SJCRH30 (cell line): ENCODE results near the gene ZCCHC2. TPM values are rescaled to one million over a fixed set of nuclear protein-coding genes. Genes with fewer than 3 reads are reported as not detected.

ENCODE experiments used
- DNase-seq, 2 experiments: peaks; one replicate each; pipeline ENCODE4 v3.0.0-alpha.2; 2015 to 2020
- H3K27ac ChIP-seq: fragments of 250-450 bp; sonication (Bioruptor Pico); 2 replicates; pipeline ENCODE4 v1.5.1; 2020; ENCODE audit warnings: mild to moderate bottlenecking, moderate library complexity
- H3K27me3 ChIP-seq: fragments of 250-450 bp; sonication (Bioruptor Pico); 2 replicates; pipeline ENCODE4 v1.5.1; 2020; ENCODE audit warnings: mild to moderate bottlenecking, moderate library complexity
- H3K36me3 ChIP-seq: fragments of 250-450 bp; sonication (Bioruptor Pico); 2 replicates; pipeline ENCODE4 v1.5.1; 2020; ENCODE audit warnings: mild to moderate bottlenecking, moderate library complexity
- H3K4me1 ChIP-seq: fragments of 250-450 bp; sonication (Bioruptor Pico); 2 replicates; pipeline ENCODE4 v1.5.1; 2020; ENCODE audit warnings: mild to moderate bottlenecking, moderate library complexity
- H3K4me3 ChIP-seq: fragments of 250-450 bp; sonication (Bioruptor Pico); 2 replicates; pipeline ENCODE4 v1.5.1; 2020; ENCODE audit warnings: mild to moderate bottlenecking, moderate library complexity
- H3K9me3 ChIP-seq: fragments of 250-450 bp; sonication (Bioruptor Pico); replicated peaks from 2 replicates; pipeline ENCODE4 v1.5.1; 2020; ENCODE audit warnings: mild to moderate bottlenecking, moderate library complexity
- total RNA-seq: library from RNA; depleted of rRNA; stranded (reverse); fragments of >200 nt; shearing (Covaris generic); gene quantifications from 2 replicates; pipeline ENCODE4 v1.2.3, GENCODE V29; 2014

ZCCHC2 gene
- total RNA-seq, 1 experiment from 2014 or later: 4.5 TPM

DNA sequence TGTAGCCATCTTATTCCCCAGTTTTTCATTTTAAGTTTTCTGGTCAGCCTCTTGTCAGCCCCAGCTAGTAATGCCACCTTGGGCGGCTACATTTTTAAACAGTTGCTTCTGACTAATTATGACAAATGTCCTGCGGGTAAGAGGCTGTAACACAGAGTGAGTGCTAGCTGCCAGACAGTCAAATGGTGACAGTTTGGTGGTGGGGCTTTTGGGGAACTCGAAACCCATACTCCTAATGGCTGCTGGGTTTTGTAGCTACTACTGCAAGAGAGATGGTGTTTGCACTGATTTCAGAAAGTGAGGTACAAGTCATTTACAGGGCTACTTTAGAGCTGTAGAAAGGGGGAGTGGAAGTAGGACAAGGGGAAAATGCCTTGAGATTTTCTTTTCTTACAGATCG lies 48.2 kb downstream of the ZCCHC2 start:
- Histone ChIP-seq H3K27ac (no peak overlapping the region), H3K4me3 (no peak overlapping the region), H3K27me3 (no peaks in the 10 kb centered on the region), H3K4me1 (no peaks in the 10 kb centered on the region), H3K9me3 (no peaks in the 10 kb centered on the region), H3K36me3 (no peaks in the 10 kb centered on the region)
- DNase-seq: no peak

DNA sequence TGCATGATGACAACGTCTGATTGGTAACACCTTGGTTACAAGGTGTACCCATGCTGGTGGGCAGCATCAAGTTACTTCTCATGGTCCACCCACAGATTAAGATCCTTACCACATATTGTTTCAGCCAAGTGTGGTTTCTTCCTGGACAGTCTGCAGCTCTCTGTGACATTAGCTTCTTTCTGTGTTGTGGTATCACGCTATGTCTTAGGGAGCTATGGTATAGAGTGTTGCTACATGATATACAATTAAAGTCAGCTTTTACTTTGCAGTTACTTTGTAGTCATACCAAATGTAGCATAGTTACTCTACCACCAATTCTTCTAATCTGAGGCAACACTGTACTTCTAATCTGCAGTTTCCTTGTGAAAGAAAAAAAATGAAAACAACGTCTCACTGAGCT lies 48.8 kb downstream of the ZCCHC2 start:
- no peaks in the 10 kb centered on the region for H3K4me1 ChIP-seq
- no peaks in the 10 kb centered on the region for H3K9me3 ChIP-seq
- no peak overlapping the region for H3K4me3 ChIP-seq
- H3K27ac ChIP-seq: no peak overlapping the region
- H3K27me3 ChIP-seq: no peaks in the 10 kb centered on the region
- no peak for DNase-seq
- H3K36me3 ChIP-seq: no peaks in the 10 kb centered on the region

GRCh38 chr18:62572456-62572855 lies 49.6 kb downstream of the ZCCHC2 start:
- no peak for DNase-seq
- no peak overlapping the region for H3K4me3 ChIP-seq
- H3K36me3 ChIP-seq: no peaks in the 10 kb centered on the region
- no peaks in the 10 kb centered on the region for H3K27me3 ChIP-seq
- no peak overlapping the region for H3K27ac ChIP-seq
- H3K9me3 ChIP-seq: no peaks in the 10 kb centered on the region
- H3K4me1 ChIP-seq: no peaks in the 10 kb centered on the region

GRCh38 chr18:62574776-62575175 lies 52.0 kb downstream of the ZCCHC2 start:
- H3K27ac ChIP-seq: no peak overlapping the region
- H3K9me3 ChIP-seq: no peaks in the 10 kb centered on the region
- no peak overlapping the region for H3K4me3 ChIP-seq
- no peak for DNase-seq
- H3K4me1 ChIP-seq: no peaks in the 10 kb centered on the region
- no peaks in the 10 kb centered on the region for H3K27me3 ChIP-seq
- H3K36me3 ChIP-seq: no peaks in the 10 kb centered on the region

- Histone ChIP-seq H3K9me3 (no peaks in the 10 kb centered on the region), H3K36me3 (no peaks in the 10 kb centered on the region), H3K27ac (no peak overlapping the region), H3K4me1 (no peaks in the 10 kb centered on the region), H3K4me3 (no peak overlapping the region), H3K27me3 (no peaks in the 10 kb centered on the region)
- no peak for DNase-seq
Measured at GRCh38 chr18:62576271-62576670, 53.4 kb downstream of the ZCCHC2 start.

DNA sequence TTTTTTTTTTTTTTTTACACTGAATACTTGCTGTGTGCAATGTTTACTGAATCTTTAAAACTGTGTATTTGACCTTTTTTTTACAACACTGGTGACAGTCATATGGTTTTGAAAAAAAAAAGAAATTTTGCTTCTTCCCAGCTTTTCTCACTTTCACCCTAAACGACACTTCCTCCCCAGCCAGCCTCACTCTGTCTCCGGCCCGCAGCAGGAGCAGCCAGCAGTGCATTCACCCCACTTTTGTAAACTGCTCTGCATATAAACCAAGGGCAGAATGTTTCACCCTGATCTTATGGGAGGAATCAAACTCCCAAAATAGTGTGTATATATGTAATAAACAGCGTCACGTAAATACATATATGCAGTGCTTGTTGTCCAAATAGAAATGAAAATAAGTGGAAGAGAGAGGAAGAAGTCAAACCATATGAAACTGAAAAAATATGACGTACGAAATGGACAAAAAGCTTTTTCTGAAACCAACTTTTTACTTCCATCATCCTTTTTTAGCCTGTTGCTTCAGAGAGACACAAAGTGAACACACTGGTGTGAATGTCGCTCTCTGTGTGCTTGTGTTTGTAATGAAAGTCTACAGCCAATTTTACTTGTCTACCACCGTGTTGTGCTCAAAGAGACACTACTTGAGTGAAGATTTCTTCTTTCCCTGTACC lies 54.2 kb downstream of the ZCCHC2 start:
- H3K36me3 ChIP-seq: no peaks in the 10 kb centered on the region
- no peak for DNase-seq
- no peak overlapping the region for H3K27ac ChIP-seq
- no peak overlapping the region for H3K4me3 ChIP-seq
- H3K27me3 ChIP-seq: no peaks in the 10 kb centered on the region
- H3K9me3 ChIP-seq: no peaks in the 10 kb centered on the region
- no peaks in the 10 kb centered on the region for H3K4me1 ChIP-seq

GRCh38 chr18:62577765-62578164 lies 54.9 kb downstream of the ZCCHC2 start:
- Histone ChIP-seq H3K4me1 (no peaks in the 10 kb centered on the region), H3K9me3 (no peaks in the 10 kb centered on the region)
- DNase-seq: no peak

DNA sequence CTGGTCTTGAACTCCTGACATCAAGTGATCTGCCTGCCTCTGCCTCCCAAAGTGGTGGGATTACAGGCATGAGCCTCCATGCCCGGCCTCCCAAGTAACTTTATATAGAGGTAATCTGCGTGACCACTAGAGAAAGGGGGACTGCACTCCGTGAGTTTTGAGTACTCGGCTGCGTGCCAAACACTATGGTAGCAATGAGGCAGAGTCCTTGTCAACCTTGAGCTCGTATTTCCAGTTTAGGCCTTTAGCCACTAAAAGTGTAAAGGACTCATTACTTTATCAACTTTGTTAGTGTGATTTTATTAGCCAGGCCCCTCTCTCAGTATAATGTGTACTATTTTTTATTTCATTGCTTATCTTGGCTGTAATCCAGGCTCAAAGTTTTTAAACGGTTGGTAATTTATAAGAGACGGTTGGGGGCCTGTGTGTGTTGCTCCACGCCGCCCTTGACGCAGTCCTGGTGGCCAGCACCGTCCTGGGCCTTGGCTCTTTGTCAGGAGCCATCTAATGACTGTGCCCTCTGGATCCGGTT lies 56.2 kb downstream of the ZCCHC2 start:
- Histone ChIP-seq H3K4me3 (no peak overlapping the region), H3K36me3 (no peaks in the 10 kb centered on the region), H3K27me3 (no peaks in the 10 kb centered on the region), H3K4me1 (no peaks in the 10 kb centered on the region), H3K27ac (no peak overlapping the region), H3K9me3 (no peaks in the 10 kb centered on the region)
- no peak for DNase-seq

More at GRCh38 chr18:62577765-62578164, 54.9 kb downstream of the ZCCHC2 start:
- Histone ChIP-seq H3K4me3 (no peak overlapping the region), H3K27ac (no peak overlapping the region), H3K27me3 (no peaks in the 10 kb centered on the region), H3K36me3 (no peaks in the 10 kb centered on the region)

DNA sequence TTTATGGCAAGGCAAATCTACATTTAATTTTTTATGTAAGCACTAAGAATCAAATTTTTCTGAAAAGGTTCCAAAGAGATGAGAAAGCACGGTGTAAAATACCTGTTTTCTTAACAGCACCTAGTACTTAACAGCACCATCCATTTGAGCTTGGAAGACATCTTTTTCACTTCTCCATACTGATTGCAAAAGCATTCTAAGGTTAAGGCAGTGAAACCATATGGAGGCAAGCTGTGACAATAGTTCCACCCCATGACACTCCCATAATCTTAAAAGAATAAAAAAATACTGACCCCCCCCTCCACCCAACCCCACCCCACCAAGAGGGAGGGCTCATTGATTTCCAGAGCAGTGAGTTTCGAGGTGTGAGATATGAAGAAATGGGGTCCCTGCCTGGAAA lies 60.6 kb downstream of the ZCCHC2 start:
- H3K36me3 ChIP-seq: no peaks in the 10 kb centered on the region
- H3K9me3 ChIP-seq: no peaks in the 10 kb centered on the region
- H3K4me3 ChIP-seq: no peak overlapping the region
- no peaks in the 10 kb centered on the region for H3K27me3 ChIP-seq
- H3K27ac ChIP-seq: no peak overlapping the region
- DNase-seq: no peak
- H3K4me1 ChIP-seq: no peaks in the 10 kb centered on the region

DNA sequence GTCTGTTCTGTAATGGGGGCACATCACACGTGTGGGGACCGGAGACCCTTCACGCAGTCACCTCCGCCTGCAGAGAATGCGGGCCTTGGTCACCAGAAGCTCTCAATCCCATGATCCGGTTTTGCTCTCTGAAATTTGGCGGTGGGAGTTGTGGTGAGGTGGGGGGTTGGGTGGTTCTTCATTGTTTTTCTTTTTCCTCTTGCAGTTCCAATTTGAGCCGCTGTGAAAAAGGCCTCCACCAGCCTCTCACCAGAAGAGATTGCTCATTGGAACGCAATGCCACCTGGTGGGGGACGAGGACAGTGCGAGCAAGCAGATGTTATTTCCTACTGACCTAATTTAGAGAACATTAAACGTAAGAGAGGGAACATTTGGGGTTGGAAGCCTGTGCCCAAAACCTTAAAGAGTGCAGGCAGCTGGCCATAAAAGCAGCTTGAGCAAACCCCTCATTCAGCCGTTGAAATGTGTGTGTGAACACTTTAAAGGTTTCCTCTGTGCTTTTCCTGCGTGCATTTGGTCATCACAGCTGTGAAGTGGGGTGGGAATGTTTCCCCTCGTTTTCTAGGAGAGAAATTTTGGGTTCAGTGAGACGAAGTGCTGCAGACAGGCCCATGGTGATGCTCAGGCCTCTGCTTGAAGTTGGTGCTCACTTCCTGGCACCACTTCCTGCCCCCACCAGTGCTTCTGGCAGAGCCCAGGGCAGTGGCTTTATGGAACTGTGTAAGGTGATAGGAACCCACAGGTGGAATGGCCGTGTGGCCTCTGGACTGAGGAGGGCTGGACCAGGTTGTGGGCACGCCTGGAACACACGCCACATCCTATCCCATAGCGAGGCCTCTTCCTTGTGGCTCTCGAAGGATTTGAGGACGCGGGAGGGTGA lies 61.7 kb downstream of the ZCCHC2 start:
- Histone ChIP-seq H3K4me3 (no peak overlapping the region), H3K27me3 (no peaks in the 10 kb centered on the region), H3K9me3 (no peaks in the 10 kb centered on the region), H3K36me3 (no peaks in the 10 kb centered on the region), H3K4me1 (no peaks in the 10 kb centered on the region), H3K27ac (no peak overlapping the region)
- DNase-seq: peak; percentile 69 to 81

- Histone ChIP-seq H3K4me3 (no peak overlapping the region), H3K36me3 (no peaks in the 10 kb centered on the region), H3K27me3 (no peaks in the 10 kb centered on the region), H3K27ac (no peak overlapping the region), H3K9me3 (no peaks in the 10 kb centered on the region), H3K4me1 (no peaks in the 10 kb centered on the region)
- no peak for DNase-seq
Measured at GRCh38 chr18:62585274-62586150, 62.7 kb downstream of the ZCCHC2 start.

DNA sequence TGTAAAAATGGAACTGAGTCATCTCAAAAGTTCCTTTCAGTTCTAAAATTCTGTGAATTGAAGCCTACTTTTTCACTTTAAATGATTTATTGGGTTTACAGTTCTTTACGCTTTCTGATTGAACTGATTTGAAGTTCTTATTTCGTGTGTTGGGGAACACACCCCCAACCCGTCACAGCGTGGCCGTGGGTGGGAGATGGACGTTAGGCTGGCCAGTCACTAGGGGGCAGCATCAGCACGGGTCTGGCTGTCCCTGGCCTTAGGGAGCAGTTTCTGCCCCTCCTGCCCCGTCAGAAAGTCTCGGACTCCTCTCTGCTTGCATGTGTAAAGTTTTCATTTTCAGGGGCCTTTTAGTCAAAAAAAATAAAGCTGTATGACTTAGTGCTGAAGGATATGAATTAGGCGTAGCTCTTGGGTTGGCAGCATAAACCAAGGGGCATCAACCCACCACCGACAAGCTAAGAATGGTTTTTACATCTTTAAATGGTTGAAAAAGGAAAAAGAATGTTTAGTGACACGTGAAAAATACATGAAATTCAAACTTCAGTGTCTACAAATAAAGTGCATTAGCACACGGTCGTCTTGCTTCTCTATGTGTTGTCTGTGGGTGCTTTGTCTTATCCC lies 63.4 kb downstream of the ZCCHC2 start:
- Histone ChIP-seq H3K4me1 (no peaks in the 10 kb centered on the region), H3K4me3 (no peak overlapping the region), H3K9me3 (no peaks in the 10 kb centered on the region), H3K27me3 (no peaks in the 10 kb centered on the region), H3K36me3 (no peaks in the 10 kb centered on the region), H3K27ac (no peak overlapping the region)
- peak; percentile 53 to 70 for DNase-seq

- H3K4me1 ChIP-seq: no peaks in the 10 kb centered on the region
- no peak overlapping the region for H3K27ac ChIP-seq
- H3K27me3 ChIP-seq: no peaks in the 10 kb centered on the region
- H3K9me3 ChIP-seq: no peaks in the 10 kb centered on the region
- no peak for DNase-seq
- H3K36me3 ChIP-seq: no peaks in the 10 kb centered on the region
- no peak overlapping the region for H3K4me3 ChIP-seq
Measured at GRCh38 chr18:62586781-62587487, 64.1 kb downstream of the ZCCHC2 start.

DNA sequence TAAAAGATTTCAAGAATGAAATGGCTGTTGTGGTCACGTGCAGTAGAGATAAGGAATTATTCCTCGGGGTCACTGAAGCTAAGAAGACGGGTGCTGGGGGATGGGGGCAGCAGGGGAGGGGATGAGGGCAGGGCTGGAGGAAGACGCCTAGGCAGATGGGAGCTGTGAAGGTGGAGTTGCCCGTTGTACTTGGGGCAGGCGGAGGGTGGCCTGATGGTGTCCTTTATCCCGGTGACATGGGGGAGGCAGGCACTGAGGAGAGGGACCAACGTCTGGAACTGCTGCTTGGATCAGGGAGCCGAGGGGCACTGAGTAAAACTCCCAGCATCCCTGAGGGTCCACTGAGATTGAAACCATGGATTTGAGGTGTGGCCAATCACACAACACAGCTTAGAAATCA lies 64.9 kb downstream of the ZCCHC2 start:
- no peaks in the 10 kb centered on the region for H3K4me1 ChIP-seq
- H3K9me3 ChIP-seq: no peaks in the 10 kb centered on the region
- H3K27ac ChIP-seq: no peak overlapping the region
- no peaks in the 10 kb centered on the region for H3K27me3 ChIP-seq
- no peak for DNase-seq
- no peaks in the 10 kb centered on the region for H3K36me3 ChIP-seq
- H3K4me3 ChIP-seq: no peak overlapping the region
